ENCODE results near the gene SUN2. TPM values are rescaled to one million over a fixed set of nuclear protein-coding genes. Genes with fewer than 3 reads are reported as not detected.

Gene SUN2
- total and polyA plus RNA-seq, 2 experiments from 2014 or later, result 28.0 to 105 TPM

DNA sequence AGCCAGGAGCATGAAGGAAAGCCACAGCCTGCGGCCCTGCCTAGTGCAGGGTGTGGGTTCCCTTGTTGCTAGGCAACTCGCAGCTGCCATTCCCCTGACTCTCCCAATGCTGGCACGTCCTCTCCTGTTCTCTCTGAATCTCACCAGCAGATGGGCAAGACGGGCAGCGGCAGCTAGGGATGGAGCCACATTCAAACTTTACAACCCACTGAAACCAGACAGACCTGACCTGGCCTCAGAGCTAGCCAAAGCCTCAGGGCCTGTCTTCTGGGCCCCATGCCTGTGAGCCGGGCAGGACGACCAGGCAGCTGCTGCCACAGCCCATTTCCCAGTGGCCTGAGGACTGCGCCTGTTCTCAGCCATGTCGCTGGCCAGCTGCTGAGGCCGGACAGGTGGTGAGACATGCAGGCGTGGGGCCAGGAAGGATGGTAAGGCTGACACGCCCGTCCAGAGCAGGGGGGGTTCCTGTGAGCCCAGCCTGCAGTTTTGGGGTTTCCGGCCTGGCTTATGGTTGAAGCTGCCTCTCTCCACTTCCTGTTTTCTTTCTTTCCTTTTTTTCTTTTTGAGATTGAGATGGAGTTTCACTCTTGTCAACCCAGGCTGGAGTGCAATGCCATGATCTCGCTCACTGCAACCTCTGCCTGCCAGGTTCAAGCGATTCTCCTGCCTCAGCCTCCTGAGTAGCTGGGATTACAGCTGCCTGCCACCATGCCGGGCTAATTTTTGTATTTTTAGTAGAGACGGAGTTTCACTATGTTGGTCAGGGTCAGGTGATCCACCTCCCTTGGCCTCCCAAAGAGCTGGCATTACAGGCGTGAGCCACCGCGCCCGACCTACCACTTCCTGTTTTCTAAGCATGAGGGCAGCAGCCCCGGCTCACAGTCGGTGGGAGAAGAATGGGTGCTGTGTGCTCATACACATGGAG is 4.1 kb downstream of the SUN2 start:
- no peak overlapping the region for H3K27ac ChIP-seq
- H3K4me1 ChIP-seq (ENCODE audit: low read depth), result peaks cover 2% of the 10 kb centered on the region
- H3K9me3 ChIP-seq (ENCODE audit: low read depth), result no peaks in the 10 kb centered on the region
- H3K36me3 ChIP-seq, result peaks cover 28% of the 10 kb centered on the region
- no peak overlapping the region for H3K4me3 ChIP-seq
- no peaks in the 10 kb centered on the region for H3K27me3 ChIP-seq
- DNase-seq (ENCODE audit: low read depth in 1 of 2, low spot score in 1 of 2), result no peak
- TF ChIP-seq, protein P1, sequence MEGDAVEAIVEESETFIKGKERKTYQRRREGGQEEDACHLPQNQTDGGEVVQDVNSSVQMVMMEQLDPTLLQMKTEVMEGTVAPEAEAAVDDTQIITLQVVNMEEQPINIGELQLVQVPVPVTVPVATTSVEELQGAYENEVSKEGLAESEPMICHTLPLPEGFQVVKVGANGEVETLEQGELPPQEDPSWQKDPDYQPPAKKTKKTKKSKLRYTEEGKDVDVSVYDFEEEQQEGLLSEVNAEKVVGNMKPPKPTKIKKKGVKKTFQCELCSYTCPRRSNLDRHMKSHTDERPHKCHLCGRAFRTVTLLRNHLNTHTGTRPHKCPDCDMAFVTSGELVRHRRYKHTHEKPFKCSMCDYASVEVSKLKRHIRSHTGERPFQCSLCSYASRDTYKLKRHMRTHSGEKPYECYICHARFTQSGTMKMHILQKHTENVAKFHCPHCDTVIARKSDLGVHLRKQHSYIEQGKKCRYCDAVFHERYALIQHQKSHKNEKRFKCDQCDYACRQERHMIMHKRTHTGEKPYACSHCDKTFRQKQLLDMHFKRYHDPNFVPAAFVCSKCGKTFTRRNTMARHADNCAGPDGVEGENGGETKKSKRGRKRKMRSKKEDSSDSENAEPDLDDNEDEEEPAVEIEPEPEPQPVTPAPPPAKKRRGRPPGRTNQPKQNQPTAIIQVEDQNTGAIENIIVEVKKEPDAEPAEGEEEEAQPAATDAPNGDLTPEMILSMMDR (IDR thresholded peaks at IDR 0.05; ENCODE audit: low read depth, low read length), result no peak

DNA sequence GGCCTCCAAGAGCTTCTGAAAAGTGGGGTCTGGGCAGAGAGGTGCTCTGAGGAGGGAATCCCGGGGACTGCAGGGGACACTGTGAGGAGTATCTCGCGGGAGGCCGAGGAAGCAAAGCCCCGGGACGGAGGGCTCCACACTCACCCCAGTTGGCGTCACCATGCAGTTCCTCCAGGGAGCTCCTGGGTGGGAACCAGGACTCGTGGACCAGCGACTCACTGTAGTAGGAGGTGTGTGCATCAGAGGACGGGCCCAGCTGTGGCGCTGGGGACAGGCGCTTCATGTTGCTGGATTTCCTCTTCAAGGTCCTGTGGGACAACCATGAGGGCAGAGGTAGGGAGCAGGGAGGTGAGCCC is 4.8 kb downstream of the SUN2 start:
- no peak overlapping the region for H3K4me3 ChIP-seq
- TF ChIP-seq, protein P1 (IDR thresholded peaks at IDR 0.05; ENCODE audit: low read depth, low read length), result no peak

DNA sequence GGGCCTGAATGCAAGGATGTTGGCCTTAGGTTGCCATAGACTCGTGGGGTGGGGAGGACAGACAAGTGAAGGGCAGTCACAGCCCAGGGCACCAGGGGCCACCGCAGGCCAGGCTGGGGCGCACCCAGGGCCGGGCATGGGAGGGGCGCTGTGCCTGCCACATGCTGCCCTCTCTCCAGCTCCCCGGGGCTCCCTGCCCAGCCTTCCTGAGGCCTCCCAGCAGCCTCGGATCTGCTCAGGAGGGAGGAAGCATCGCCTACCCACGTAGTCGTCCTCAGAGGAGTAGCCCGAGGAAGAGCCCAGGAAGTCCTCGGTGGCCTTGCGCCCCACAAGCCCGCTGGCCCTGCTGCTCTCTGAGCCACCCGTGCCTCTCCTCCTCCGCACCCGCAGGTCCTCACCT is 5.2 kb downstream of the SUN2 start:
- H3K36me3 ChIP-seq, result peaks cover 31% of the 10 kb centered on the region
- H3K27ac ChIP-seq, result no peak overlapping the region

More for the DNA sequence above, 4.8 kb downstream of the SUN2 start:
- Histone ChIP-seq H3K4me1 (ENCODE audit: low read depth) (peaks cover 2% of the 10 kb centered on the region), H3K27ac (no peak overlapping the region), H3K36me3 (peaks cover 29% of the 10 kb centered on the region), H3K27me3 (no peaks in the 10 kb centered on the region), H3K9me3 (ENCODE audit: low read depth) (no peaks in the 10 kb centered on the region)
- DNase-seq (ENCODE audit: low read depth in 1 of 2, low spot score in 1 of 2), result no peak

DNA sequence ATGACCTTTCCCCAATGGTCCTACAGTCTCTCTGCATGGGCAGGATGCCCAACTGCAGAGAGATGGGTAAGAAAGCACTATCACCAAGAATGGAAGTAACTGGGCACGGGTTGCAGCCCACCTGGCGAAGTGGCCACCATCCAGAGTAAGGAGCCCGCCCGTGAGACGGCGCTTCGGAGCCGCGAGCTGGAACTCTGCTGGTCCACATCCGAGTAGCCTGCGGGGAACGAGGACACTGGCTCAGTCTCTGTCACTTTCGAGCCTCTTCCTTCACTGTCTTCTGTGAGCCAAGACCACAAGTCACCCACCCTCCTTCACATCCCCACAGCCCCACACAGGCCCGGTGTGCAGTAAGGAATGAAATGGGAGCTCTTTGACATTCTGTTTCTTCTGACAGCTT is 5.7 kb downstream of the SUN2 start:
- no peaks in the 10 kb centered on the region for H3K27me3 ChIP-seq
- H3K4me3 ChIP-seq, result no peak overlapping the region
- H3K9me3 ChIP-seq (ENCODE audit: low read depth), result no peaks in the 10 kb centered on the region
- DNase-seq (ENCODE audit: low read depth in 1 of 2, low spot score in 1 of 2), result no peak
- H3K36me3 ChIP-seq, result peaks cover 36% of the 10 kb centered on the region
- TF ChIP-seq, protein P1 (IDR thresholded peaks at IDR 0.05; ENCODE audit: low read depth, low read length), result no peak
- no peak overlapping the region for H3K27ac ChIP-seq
- H3K4me1 ChIP-seq (ENCODE audit: low read depth), result peaks cover 2% of the 10 kb centered on the region

More for the DNA sequence above, 5.2 kb downstream of the SUN2 start:
- no peak for DNase-seq (ENCODE audit: low read depth in 1 of 2, low spot score in 1 of 2)
- Histone ChIP-seq H3K9me3 (ENCODE audit: low read depth) (no peaks in the 10 kb centered on the region), H3K27me3 (no peaks in the 10 kb centered on the region), H3K4me3 (no peak overlapping the region), H3K4me1 (ENCODE audit: low read depth) (peaks cover 2% of the 10 kb centered on the region)
- TF ChIP-seq, protein P1 (IDR thresholded peaks at IDR 0.05; ENCODE audit: low read depth, low read length), result no peak

DNA sequence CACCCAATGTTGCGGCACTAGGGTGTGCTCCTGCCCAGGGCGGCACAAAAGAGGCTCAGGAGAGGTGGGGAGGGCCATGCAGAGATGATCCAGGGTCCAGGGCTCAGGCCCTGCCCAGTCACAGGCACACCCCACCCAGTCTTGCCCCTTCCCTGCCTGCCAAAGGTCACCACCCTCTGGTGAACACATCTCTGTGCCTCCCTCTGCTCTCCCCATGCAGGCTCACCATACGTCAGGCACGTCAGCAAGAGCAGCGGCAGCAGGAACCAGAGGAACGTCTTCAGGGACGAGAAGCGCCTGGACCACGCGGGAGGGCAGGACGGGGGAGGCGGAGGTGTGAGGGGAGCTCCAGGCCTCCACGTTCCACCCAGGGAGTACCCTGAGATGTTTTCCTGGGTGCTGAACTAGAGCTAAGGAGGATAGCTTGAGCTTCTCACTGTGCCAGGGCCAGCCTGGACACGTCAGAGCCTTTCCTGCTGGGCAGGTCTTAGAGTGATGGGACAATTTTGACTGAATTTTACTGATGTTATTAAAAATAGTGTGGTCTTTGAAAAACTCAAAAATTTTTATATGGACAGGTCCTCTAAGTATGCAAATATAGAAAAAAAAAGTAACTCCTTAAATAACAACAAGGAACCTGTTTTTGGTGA is 7.2 kb downstream of the SUN2 start:
- Histone ChIP-seq H3K9me3 (ENCODE audit: low read depth) (no peaks in the 10 kb centered on the region), H3K36me3 (peaks cover 46% of the 10 kb centered on the region), H3K4me1 (ENCODE audit: low read depth) (no peaks in the 10 kb centered on the region), H3K27me3 (no peaks in the 10 kb centered on the region), H3K27ac (no peak overlapping the region), H3K4me3 (no peak overlapping the region)
- TF ChIP-seq, protein P1 (IDR thresholded peaks at IDR 0.05; ENCODE audit: low read depth, low read length), result no peak
- DNase-seq (ENCODE audit: low read depth in 1 of 2, low spot score in 1 of 2), result no peak

Measured in cardiac muscle cell (in vitro differentiated cells and primary cell).